BLaER1 treated with 17β-estradiol and CSF1 and Interleukin-3, amounts not matched to agents 10 nM and 100 nM (cell line): ENCODE measurements around the gene DDIT4.
"Not testable (repeated sequence)": the region's sequence is repeated elsewhere in the genome, so short reads cannot be mapped to it uniquely, and the experiment has no call there.

Experiments
- H3K27ac ChIP-seq, 11 experiments: shearing (Covaris generic); formaldehyde crosslinking; 2 replicates each; pipeline ENCODE4 v1.8.1; 2022
- H3K27me3 ChIP-seq, 11 experiments: shearing (Covaris generic); formaldehyde crosslinking; 2 replicates each; pipeline ENCODE4 v1.8.1; 2022
- H3K36me3 ChIP-seq, 11 experiments: shearing (Covaris generic); formaldehyde crosslinking; 2 replicates each; pipeline ENCODE4 v1.8.1; 2022
- H3K4me1 ChIP-seq, 10 experiments: shearing (Covaris generic); formaldehyde crosslinking; 2 replicates each; pipeline ENCODE4 v1.8.1; 2022
- H3K4me2 ChIP-seq, 11 experiments: shearing (Covaris generic); formaldehyde crosslinking; 2 replicates each; pipeline ENCODE4 v1.8.1; 2022
- H3K4me3 ChIP-seq, 10 experiments: shearing (Covaris generic); formaldehyde crosslinking; 2 replicates each; pipeline ENCODE4 v1.8.1; 2022
- H3K9ac ChIP-seq, 11 experiments: shearing (Covaris generic); formaldehyde crosslinking; 2 replicates each; pipeline ENCODE4 v1.8.1; 2022
- H3K9me3 ChIP-seq, 11 experiments: shearing (Covaris generic); formaldehyde crosslinking; replicated peaks in 1 of 11; 2 replicates each; pipeline ENCODE4 v1.8.1; 2022
- H4K20me1 ChIP-seq, 11 experiments: shearing (Covaris generic); formaldehyde crosslinking; 2 replicates each; pipeline ENCODE4 v1.8.1; 2022
- Cebpa-rat ChIP-seq, 11 experiments: shearing (Covaris generic); IDR thresholded peaks; 2 replicates each; pipeline ENCODE4 v1.8.1; 2022

DDIT4 gene

GRCh38 chr10:72277340-72277995 lies 3.7 kb downstream of the DDIT4 start:
- Histone ChIP-seq H3K27me3 (no peaks in the 10 kb centered on the region), H4K20me1 (peaks cover 27 to 38% (median 31%) of the 10 kb centered on the region in 11 experiments; a peak in 21 of 22 replicates), H3K9ac (peak overlapping the region in 4 of 11 experiments; percentile 4 to 95 (median 90); a peak in 4 of 22 replicates), H3K4me1 (peaks cover 34 to 85% (median 65%) of the 10 kb centered on the region in 10 experiments), H3K9me3 (no peaks in the 10 kb centered on the region; a peak in 1 of 22 replicates), H3K4me2 (peak overlapping the region; percentile 90 to 99 (median 96); a peak in 21 of 22 replicates), H3K27ac (peak overlapping the region in 9 of 11 experiments; percentile 16 to 92 (median 41); a peak in 14 of 22 replicates), H3K36me3 (peaks cover 18 to 29% (median 24%) of the 10 kb centered on the region in 11 experiments), H3K4me3 (peak overlapping the region in 2 of 10 experiments; percentile 93 to 100; a peak in 2 of 20 replicates)
- no peak for TF ChIP-seq Cebpa-rat (IDR thresholded peaks at IDR 0.05)

- Histone ChIP-seq H3K4me1 (peaks cover 37 to 85% (median 68%) of the 10 kb centered on the region in 10 experiments), H3K9me3 (no peaks in the 10 kb centered on the region; a peak in 1 of 22 replicates), H3K27me3 (no peaks in the 10 kb centered on the region), H3K9ac (0 out of 22 replicates have a peak overlapping the region, but pooled peaks of 1 of the 11 experiments have one; percentile 4), H3K4me2 (peak overlapping the region in 9 of 11 experiments; percentile 6 to 99 (median 96); a peak in 10 of 22 replicates), H3K36me3 (peaks cover 18 to 29% (median 24%) of the 10 kb centered on the region in 11 experiments), H3K27ac (peak overlapping the region in 8 of 11 experiments; percentile 19 to 92 (median 46); a peak in 12 of 22 replicates), H4K20me1 (peaks cover 27 to 38% (median 31%) of the 10 kb centered on the region in 11 experiments; a peak in 21 of 22 replicates), H3K4me3 (no peak overlapping the region)
- no peak for TF ChIP-seq Cebpa-rat (IDR thresholded peaks at IDR 0.05)
Measured at GRCh38 chr10:72277996-72278667, 4.4 kb downstream of the DDIT4 start.

DNA sequence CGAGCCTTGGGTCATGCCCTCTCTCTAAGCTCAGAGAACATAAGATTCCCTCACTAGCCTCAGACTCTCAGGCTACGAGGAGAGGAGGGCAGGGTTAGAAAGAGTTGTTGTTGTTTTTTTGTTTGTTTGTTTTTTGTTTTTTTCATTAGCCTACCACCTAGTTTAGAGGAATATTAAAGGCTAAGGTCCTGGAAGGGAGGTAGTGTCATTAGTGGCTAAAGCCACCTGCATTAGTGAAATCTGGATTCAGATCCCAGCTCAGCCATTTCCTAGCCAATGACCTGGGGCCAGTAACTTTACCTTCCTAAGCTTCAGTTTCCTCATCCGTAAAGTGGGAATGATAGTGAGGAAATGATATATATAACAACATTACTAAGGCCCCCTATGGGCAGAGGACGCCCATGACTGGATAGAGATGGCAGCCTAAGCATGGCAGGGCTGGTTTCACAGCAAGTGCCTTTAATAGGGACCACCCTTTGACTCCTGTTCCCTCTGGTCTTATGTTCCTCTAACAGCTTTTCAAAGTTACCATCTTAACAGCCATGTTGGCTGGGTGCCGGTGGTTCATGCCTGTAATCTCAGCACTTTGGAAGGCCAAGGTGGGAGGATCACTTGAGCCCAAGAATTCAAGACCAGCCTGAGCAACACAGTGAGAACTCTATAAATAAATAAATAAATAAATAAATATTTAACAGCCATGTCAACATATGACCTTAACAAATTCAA lies 5.1 kb downstream of the DDIT4 start:
- TF ChIP-seq Cebpa-rat (IDR thresholded peaks at IDR 0.05): no peak
- no peaks in the 10 kb centered on the region for H3K27me3 ChIP-seq
- H3K4me1 ChIP-seq: peaks cover 37 to 83% (median 69%) of the 10 kb centered on the region in 10 experiments
- peaks cover 27 to 38% (median 31%) of the 10 kb centered on the region in 11 experiments; a peak in 21 of 22 replicates for H4K20me1 ChIP-seq
- H3K27ac ChIP-seq: peak overlapping the region in 4 of 11 experiments; percentile 19 to 92 (median 68); a peak in 4 of 22 replicates
- H3K9me3 ChIP-seq: no peaks in the 10 kb centered on the region; a peak in 1 of 22 replicates
- no peak overlapping the region for H3K4me3 ChIP-seq
- peaks cover 18 to 29% (median 24%) of the 10 kb centered on the region in 11 experiments for H3K36me3 ChIP-seq
- H3K9ac ChIP-seq: no peak overlapping the region
- peak overlapping the region in 9 of 11 experiments; percentile 3 to 97 (median 32); a peak in 7 of 22 replicates for H3K4me2 ChIP-seq

DNA sequence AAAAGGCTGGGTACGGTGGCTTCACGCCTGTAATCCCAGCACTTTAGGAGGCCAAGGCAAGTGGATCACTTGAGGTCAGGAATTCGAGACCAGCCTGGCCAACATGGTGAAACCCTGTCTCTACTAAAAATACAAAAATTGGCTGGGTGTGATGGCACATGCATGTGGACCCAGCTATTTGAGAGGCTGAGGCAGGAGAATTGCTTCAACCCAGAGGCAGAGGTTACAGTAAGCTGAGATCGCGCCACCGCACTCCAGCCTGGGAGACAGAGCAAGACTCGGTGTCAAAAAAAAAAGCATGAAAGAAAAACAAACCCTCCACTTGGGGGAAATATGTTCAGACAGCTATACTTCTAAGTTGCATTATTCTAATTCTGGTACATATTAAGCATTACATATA lies 5.9 kb downstream of the DDIT4 start:
- not testable (repeated sequence) for H3K9me3 ChIP-seq, H3K27ac ChIP-seq, H3K9ac ChIP-seq, H3K4me3 ChIP-seq, H3K27me3 ChIP-seq
- peaks cover 20 to 31% (median 23%) of the 10 kb centered on the region in 11 experiments; a peak in 21 of 22 replicates for H4K20me1 ChIP-seq
- peaks cover 38 to 83% (median 70%) of the 10 kb centered on the region in 10 experiments for H3K4me1 ChIP-seq
- peak overlapping the region in 9 of 11 experiments; percentile 64 to 83 (median 77); a peak in 16 of 22 replicates for H3K4me2 ChIP-seq
- H3K36me3 ChIP-seq: peaks cover 16 to 23% (median 21%) of the 10 kb centered on the region in 11 experiments

DNA sequence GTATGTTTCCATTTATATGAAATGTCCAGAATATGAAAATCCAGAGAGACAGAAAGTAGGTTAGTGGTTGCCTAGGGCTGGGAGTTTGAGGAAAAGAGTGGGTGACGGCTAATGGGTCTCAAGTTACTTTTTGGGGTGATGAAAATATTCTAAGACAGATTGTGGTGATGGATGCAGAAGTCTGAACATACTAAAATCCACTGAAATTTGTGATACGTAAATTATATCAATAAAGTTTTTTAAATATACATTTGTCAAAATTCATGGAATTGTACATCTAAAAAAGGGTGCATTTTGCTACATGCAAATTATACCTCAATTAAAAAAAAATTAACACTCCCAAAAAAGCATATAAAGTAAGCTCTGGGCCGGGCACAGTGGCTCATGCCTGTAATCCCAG lies 9.4 kb downstream of the DDIT4 start:
- Histone ChIP-seq H3K27ac (no peak overlapping the region), H3K4me3 (no peak overlapping the region), H3K27me3 (no peaks in the 10 kb centered on the region), H3K36me3 (no peaks in the 10 kb centered on the region), H3K9ac (no peak overlapping the region), H3K4me1 (peaks cover 47 to 79% (median 69%) of the 10 kb centered on the region in 10 experiments), H3K9me3 (no peaks in the 10 kb centered on the region), H4K20me1 (no peaks in the 10 kb centered on the region), H3K4me2 (peak overlapping the region in 7 of 11 experiments; percentile 42 to 68 (median 61); a peak in 8 of 22 replicates)
- no peak for TF ChIP-seq Cebpa-rat (IDR thresholded peaks at IDR 0.05)

GRCh38 chr10:72285972-72286521 lies 12.3 kb downstream of the DDIT4 start:
- H3K27ac ChIP-seq: peak overlapping the region; percentile 9 to 62 (median 48); a peak in 18 of 22 replicates
- peak overlapping the region in 5 of 10 experiments; percentile 15 to 37 (median 23); a peak in 5 of 20 replicates for H3K4me3 ChIP-seq
- no peaks in the 10 kb centered on the region for H3K27me3 ChIP-seq
- H3K4me1 ChIP-seq: peaks cover 44 to 60% (median 51%) of the 10 kb centered on the region in 10 experiments
- H3K9me3 ChIP-seq: no peaks in the 10 kb centered on the region
- no peak for TF ChIP-seq Cebpa-rat (IDR thresholded peaks at IDR 0.05)
- no peaks in the 10 kb centered on the region for H4K20me1 ChIP-seq
- H3K4me2 ChIP-seq: peak overlapping the region; percentile 65 to 89 (median 80)
- peak overlapping the region in 10 of 11 experiments; percentile 12 to 61 (median 43); a peak in 13 of 22 replicates for H3K9ac ChIP-seq
- no peaks in the 10 kb centered on the region for H3K36me3 ChIP-seq

- no peak for TF ChIP-seq Cebpa-rat (IDR thresholded peaks at IDR 0.05)
- H3K27ac ChIP-seq: peak overlapping the region in 4 of 11 experiments; percentile 20 to 33 (median 29); a peak in 4 of 22 replicates
- H3K9ac ChIP-seq: no peak overlapping the region
- no peak overlapping the region for H3K4me3 ChIP-seq
- H3K36me3 ChIP-seq: no peaks in the 10 kb centered on the region
- no peaks in the 10 kb centered on the region for H4K20me1 ChIP-seq
- peak overlapping the region in 10 of 11 experiments; percentile 0 to 60 (median 44); a peak in 16 of 22 replicates for H3K4me2 ChIP-seq
- peaks cover 56 to 73% (median 67%) of the 10 kb centered on the region in 10 experiments for H3K4me1 ChIP-seq
- no peaks in the 10 kb centered on the region for H3K9me3 ChIP-seq
- no peaks in the 10 kb centered on the region for H3K27me3 ChIP-seq
Measured at GRCh38 chr10:72291019-72291532, 17.4 kb downstream of the DDIT4 start.

DNA sequence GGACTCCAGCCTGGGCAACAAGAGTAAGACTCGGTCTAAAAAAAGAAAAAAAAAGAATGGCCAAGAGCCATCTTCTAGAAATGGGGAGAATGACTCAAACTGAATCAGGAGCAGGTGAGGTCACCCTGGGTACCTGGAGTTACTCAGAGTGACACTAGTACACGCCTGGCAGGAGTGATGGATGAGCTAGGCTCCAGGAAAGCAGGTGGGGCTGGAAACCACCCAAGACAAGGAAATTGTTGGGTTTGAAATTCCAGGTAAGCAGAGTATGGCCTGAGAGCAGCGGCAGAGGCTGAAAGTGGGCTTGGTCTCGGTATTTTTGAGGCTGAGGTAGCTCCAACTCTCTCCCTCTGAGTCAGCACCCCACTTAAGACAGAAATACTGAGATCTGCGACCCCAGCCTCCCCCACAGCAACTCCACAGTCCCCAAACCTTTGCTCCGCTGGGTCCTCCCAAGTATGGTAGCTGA lies 18.5 kb downstream of the DDIT4 start:
- peaks cover 55 to 71% (median 65%) of the 10 kb centered on the region in 10 experiments for H3K4me1 ChIP-seq
- no peaks in the 10 kb centered on the region for H3K36me3 ChIP-seq
- H4K20me1 ChIP-seq: no peaks in the 10 kb centered on the region
- no peak overlapping the region for H3K4me3 ChIP-seq
- no peak overlapping the region for H3K9ac ChIP-seq
- H3K27ac ChIP-seq: peak overlapping the region in 5 of 11 experiments; percentile 1 to 40 (median 27); a peak in 4 of 22 replicates
- TF ChIP-seq Cebpa-rat (IDR thresholded peaks at IDR 0.05): no peak
- H3K4me2 ChIP-seq: peak overlapping the region in 7 of 11 experiments; percentile 8 to 83 (median 31); a peak in 8 of 22 replicates
- H3K27me3 ChIP-seq: no peaks in the 10 kb centered on the region
- no peaks in the 10 kb centered on the region for H3K9me3 ChIP-seq
